ENCODE measurements around the gene SLC17A1.

DNA sequence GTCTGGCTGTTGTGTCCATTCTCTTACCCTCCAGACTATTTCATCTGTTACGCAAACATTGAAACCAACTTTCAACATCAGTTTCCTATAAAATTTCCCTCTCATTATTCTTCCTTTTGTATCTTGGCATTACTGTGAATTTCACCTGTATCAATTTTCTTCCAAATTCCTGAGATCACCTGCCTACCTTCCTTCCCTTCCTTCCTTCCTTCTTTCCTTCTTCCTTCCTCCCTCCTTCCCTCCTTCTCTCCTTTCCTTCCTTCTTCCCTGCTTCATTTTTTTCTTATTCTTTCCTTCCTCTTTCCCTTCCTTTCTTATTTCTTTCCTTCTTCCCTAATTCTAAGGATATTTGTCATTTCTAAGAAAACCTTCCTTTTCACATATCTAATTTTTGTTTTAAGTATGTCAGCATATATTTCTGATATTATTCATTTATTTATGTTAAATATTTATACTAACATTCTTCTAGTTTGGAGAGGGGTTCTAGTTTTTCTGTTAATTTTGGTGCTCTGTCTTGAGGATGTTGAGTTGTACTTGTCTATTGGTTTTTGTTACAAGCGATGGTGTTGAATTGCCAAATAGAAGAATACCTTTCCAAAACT lies 47.0 kb upstream of the SLC17A1 start:
- no peak for TF ChIP-seq ZFP30 (CRISPR knock-in tag; IDR thresholded peaks at IDR 0.05)
- TF ChIP-seq ZFP3 (CRISPR knock-in tag; IDR thresholded peaks at IDR 0.05): no peak
- TF ChIP-seq BACH2 (CRISPR knock-in tag; IDR thresholded peaks at IDR 0.05; ENCODE audit: borderline replicate concordance): no peak
- no peak for TF ChIP-seq ZNF565 (CRISPR knock-in tag; conservative IDR thresholded peaks at IDR 0.05; ENCODE audit: low read depth)
